Esophagus muscularis mucosa (tissue), 4 donors: Measurements from ENCODE around the gene CMBL. TPM values are rescaled to one million over a fixed set of nuclear protein-coding genes. Genes with fewer than 3 reads are reported as not detected.

Experiments
- DNase-seq: peaks from one replicate; pipeline ENCODE4 v3.0.0-alpha.2; 2017; ENCODE audit errors: extremely low spot score
- H3K27ac ChIP-seq, 4 donors: fragments of 200-600 bp; sonication (generic); replicated peaks in 1 of 4; 1 replicate in 3 of 4; 2 replicates in 1 of 4; pipeline ENCODE4 v1.5.1; 2016 to 2019; ENCODE audit warnings: mild to moderate bottlenecking in 1 of 4
- H3K27me3 ChIP-seq, 4 donors: fragments of 200-600 bp; sonication (generic); one replicate each; pipeline versions ENCODE4 v1.5.1 to v1.6.0; 2016 to 2019
- H3K36me3 ChIP-seq, 4 donors: fragments of 200-600 bp; sonication (generic); one replicate each; pipeline ENCODE4 v1.5.1; 2016 to 2019
- H3K4me1 ChIP-seq, 4 donors: fragments of 200-600 bp; sonication (generic); one replicate each; pipeline ENCODE4 v1.5.1; 2016 to 2019
- H3K4me3 ChIP-seq, 4 donors: fragments of 200-600 bp; sonication (generic); 1 replicate in 2 of 4; 2 replicates in 2 of 4; pipeline ENCODE4 v1.5.1; 2016 to 2019; ENCODE audit warnings: mild to moderate bottlenecking in 4 of 4, moderate library complexity in 1 of 4
- H3K9me3 ChIP-seq, 4 donors: fragments of 200-600 bp; sonication (generic); 1 replicate in 3 of 4; 2 replicates in 1 of 4; pipeline ENCODE4 v1.5.1; 2016 to 2019
- EP300 ChIP-seq: sonication (generic); formaldehyde crosslinking; IDR thresholded peaks from one replicate; pipeline ENCODE4 v1.6.1; 2017; ENCODE audit warnings: antibody characterized with exemption
- POLR2A ChIP-seq: fragments of 450-650 bp; IDR thresholded peaks from one replicate; pipeline ENCODE4 v1.6.1; 2017; ENCODE audit warnings: antibody characterized with exemption, moderate library complexity, mild to moderate bottlenecking, low read depth
- POLR2AphosphoS5 ChIP-seq, 2 donors: sonication (generic); formaldehyde crosslinking; IDR thresholded peaks; one replicate each; pipeline ENCODE4 v1.6.1; 2017; ENCODE audit warnings: antibody characterized with exemption in 2 of 2
- WGBS: methylation state at CpG from one replicate; pipeline ENCODE4 v1.1.5; 2018; 5-methylcytosine and 5-hydroxymethylcytosine counted together
- intact Hi-C: fragments of 100-400 bp; cut with DNase I; formaldehyde crosslinking; loops from one replicate; pipeline ENCODE4 v1.15.1; 2023
- total RNA-seq, 4 donors: library from RNA; depleted of rRNA; stranded (reverse); fragments of >200 nt; gene quantifications; one replicate each; pipeline versions ENCODE4 v1.1.0 to v1.2.1, GENCODE V29; 2016
- TF ChIP-seq, protein P1 (sequence below), 3 experiments: fragments of 200-600 bp in 2 of 3; fragments of 450-650 bp in 1 of 3; sonication (generic) in 2 of 3; IDR thresholded peaks; one replicate each; pipeline ENCODE4 v1.5.1; 2017 to 2019; ENCODE audit warnings: antibody characterized with exemption in 3 of 3, mild to moderate bottlenecking in 2 of 3, moderate library complexity in 1 of 3

CMBL gene
- total RNA-seq, result 1 to 10 TPM; 3.8 to 7.8 (median 5.1) TPM

DNA sequence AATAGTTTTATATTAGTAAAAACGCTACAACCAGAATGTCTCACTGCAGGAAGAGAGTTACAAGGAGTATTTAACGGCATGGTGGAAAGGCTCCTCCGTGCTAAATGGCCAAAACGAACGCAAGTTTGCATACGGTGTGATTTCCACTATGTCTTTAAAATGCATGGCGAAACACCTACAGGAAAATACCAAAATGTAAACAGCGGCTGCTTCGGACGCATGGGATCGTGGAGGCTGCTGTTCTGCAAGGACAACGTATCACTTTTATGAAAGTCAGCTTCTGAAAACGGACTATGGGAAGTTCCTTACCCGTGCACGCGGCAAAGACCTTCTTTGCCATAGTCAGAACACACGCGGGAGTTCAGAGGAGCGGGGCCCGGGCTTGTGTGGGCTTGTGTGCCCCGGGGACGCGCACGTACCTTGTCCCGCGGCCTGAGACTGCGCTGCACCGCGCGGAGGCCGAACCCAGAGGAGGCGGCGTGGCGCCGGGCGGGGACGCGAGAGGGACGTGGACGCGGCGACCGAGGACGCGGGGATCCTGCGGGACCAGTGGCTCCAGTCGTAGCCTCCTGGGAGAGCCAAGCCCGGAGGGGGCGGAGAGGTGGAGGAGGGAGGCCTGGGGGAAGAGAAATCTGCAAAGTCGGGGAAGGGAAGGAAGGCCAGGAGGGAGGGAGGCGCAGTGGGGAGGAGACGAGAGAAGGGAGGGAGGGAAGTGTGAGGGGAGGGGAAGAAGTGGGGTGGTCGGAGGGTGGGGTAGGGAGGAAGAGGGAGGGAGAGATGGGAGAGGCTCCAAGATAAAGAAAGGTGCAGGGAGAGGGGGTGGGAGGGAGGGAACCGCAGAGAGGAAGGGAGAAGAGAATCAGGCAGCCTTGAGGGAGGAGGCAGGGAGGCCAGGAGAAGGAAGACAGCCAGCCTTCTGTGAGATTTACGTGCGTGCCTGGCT is at the start of gene CMBL:
TSS of gene CMBL (minus strand) at position 697 of the 943 bp plus-strand sequence. CDS start 17,140 bp downstream, outside the sequence.
- H3K4me1 ChIP-seq, result peaks cover 8 to 24% (median 18%) of the 10 kb centered on the region in 4 donors
- no peak for DNase-seq
- H3K27me3 ChIP-seq, result no peaks in the 10 kb centered on the region
- TF ChIP-seq POLR2AphosphoS5 (IDR thresholded peaks at IDR 0.05) (no peak), EP300 (no peak), POLR2A (no peak)
- TF ChIP-seq, protein P1, sequence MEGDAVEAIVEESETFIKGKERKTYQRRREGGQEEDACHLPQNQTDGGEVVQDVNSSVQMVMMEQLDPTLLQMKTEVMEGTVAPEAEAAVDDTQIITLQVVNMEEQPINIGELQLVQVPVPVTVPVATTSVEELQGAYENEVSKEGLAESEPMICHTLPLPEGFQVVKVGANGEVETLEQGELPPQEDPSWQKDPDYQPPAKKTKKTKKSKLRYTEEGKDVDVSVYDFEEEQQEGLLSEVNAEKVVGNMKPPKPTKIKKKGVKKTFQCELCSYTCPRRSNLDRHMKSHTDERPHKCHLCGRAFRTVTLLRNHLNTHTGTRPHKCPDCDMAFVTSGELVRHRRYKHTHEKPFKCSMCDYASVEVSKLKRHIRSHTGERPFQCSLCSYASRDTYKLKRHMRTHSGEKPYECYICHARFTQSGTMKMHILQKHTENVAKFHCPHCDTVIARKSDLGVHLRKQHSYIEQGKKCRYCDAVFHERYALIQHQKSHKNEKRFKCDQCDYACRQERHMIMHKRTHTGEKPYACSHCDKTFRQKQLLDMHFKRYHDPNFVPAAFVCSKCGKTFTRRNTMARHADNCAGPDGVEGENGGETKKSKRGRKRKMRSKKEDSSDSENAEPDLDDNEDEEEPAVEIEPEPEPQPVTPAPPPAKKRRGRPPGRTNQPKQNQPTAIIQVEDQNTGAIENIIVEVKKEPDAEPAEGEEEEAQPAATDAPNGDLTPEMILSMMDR (IDR thresholded peaks at IDR 0.05), result no peak
- no peaks in the 10 kb centered on the region for H3K36me3 ChIP-seq
- H3K9me3 ChIP-seq, result no peaks in the 10 kb centered on the region
- intact Hi-C loops, result no loop called here
- peak within 1 kb of the TSS; percentile 60 to 80 (median 68) for H3K4me3 ChIP-seq
- 5% methylated on average over 32 of the region's 56 CpGs for WGBS
- peak within 1 kb of the TSS; percentile 76 to 84 (median 80) for H3K27ac ChIP-seq

DNA sequence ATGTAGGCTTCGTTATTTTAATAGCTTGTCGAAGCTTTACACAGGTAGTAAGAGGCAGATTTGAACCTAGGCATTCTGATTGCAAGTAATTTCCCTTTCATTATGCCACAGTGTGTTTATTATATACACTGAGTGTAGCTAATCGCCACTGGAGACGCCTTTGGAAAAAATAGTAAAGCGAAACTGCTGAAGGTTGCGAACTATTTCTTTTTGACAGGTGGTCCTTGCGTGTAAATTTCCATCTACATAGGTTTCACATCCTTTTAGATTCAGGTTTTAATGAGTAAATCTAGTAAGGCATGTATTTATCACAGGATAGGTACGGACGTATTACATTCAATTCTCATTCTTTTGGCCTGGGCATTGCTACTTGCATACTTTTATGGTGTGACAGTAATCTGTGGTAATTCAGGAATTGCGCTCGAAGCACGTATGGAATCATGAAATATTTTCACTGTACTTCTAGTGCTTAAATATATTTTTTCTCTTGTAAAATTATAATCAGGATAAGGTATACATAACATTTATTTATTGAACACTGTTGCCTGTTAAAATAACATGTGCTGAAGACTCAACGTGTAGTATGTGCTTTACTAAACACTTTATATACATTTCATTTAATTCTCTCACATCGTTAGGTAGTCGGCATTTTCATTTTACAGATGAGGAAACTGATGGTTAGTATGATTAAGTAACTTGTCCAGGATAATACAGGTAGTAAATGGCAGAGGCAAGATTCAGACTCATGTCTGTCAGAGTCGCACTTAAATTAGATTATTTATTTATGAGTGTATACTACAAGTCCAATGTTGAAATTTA is 47.6 kb upstream of the CMBL start:
- no peak for DNase-seq
- WGBS, result 43% methylated on average over 16 of the region's 16 CpGs
- TF ChIP-seq, protein P1 (IDR thresholded peaks at IDR 0.05), result no peak
- TF ChIP-seq POLR2A, result no peak
- TF ChIP-seq POLR2AphosphoS5 (IDR thresholded peaks at IDR 0.05), result no peak
- no peak for TF ChIP-seq EP300
- H3K4me3 ChIP-seq, result peak overlapping the region; percentile 83 to 97 (median 93)
- H3K27me3 ChIP-seq, result no peaks in the 10 kb centered on the region
- intact Hi-C loops, result loop anchor here (5.0 kb wide), 1 partner anchor 103 kb away; the partner anchor contains the start of gene CCT5
- H3K36me3 ChIP-seq, result no peaks in the 10 kb centered on the region
- H3K4me1 ChIP-seq, result peaks cover 30 to 59% (median 53%) of the 10 kb centered on the region in 4 donors
- H3K27ac ChIP-seq, result peak overlapping the region in 1 of 4 donors; percentile 97
- no peaks in the 10 kb centered on the region for H3K9me3 ChIP-seq

DNA sequence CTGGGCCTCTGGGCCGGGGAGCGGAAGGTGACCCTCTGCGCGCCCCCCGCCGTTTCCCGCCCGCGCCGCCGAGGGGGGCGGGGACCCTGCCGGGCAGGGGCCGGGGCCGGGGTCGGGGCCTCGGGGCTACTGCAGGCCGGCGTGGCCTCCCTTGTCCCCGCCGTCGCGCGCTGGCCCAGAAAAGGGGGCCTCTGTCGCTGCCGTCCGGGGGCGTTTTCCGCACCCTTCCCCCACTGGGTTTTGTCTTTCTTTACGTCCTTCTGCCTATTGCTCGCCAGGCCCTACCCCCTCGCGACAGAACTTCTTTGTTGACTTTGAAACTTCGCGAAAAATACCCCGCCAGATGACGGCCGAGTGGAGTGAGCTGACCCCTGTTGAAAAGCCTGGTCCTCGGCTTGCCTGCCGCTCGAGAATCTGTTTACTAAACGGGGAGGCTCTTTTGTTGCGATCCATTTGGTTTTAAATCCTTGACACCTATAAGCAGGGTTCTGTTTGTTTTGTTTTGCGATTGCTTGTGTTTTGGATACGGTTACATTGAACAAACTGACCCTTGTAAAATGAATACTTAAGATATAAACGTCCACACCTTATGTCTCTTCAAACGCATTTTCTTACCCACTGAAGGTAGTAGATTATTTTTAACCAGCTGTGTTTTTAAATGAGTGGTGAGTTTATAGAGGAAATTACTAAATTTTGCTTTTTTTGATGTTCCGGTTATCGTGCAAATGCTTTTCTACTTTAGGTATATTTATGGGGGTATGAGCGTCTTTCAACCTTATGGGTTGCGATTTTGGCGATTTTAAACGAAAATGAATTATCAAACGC is 46.6 kb upstream of the CMBL start:
- peaks cover 28 to 53% (median 49%) of the 10 kb centered on the region in 4 donors for H3K4me1 ChIP-seq
- TF ChIP-seq POLR2AphosphoS5 (IDR thresholded peaks at IDR 0.05), result peak in 1 of 2 donors; percentile 4
- no peak for TF ChIP-seq EP300
- peak overlapping the region; percentile 97 to 98 (median 98) for H3K27ac ChIP-seq
- DNase-seq, result no peak
- intact Hi-C loops, result loop anchor here (5.0 kb wide), 1 partner anchor 67 kb away; no protein-coding TSS in a partner anchor
- H3K36me3 ChIP-seq, result no peaks in the 10 kb centered on the region
- H3K9me3 ChIP-seq, result no peaks in the 10 kb centered on the region
- H3K27me3 ChIP-seq, result no peaks in the 10 kb centered on the region
- H3K4me3 ChIP-seq, result peak overlapping the region; percentile 83 to 97 (median 93)
- WGBS, result 2% methylated on average over 35 of the region's 54 CpGs

DNA sequence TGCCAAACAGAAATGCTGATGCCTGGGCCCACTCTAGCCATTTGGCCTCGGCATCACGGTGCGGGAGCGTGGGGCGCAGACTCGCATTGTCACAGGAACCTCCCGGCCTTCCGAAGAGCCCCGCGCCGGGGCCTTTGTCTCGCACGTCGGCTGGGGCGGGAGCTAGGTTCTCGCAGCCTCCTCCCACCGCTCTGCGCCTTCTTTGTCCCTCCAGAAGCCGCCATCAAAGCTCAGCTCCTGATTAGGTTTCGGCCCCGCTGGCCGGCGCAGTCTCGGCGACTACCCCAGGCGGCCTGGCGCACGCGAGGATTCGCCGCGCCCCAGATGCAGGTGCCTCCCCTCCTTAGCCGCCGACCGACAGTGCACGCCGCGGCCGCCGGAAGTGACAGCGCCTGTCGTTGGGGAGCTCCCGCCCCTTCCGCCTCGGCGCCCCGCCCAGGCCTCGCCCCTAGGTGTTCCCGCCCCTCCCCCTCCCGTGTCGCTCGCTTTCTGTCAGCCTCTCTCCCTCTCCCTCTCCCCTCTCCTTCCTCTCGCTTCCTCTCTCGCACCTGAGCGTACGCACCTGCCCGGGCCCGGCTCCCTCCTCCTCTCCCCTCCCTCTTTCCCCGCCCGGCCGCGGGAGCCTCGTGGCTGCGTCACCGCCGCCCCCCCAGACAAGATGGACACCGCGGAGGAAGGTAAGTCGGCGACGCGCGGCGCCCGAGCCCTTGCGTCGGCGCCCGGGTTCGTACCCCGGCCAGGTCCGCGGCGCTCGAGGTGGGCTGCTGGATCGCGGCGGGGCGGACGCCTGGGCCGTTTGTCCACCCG is 45.7 kb upstream of the CMBL start, which contains the start of gene MARCHF6:
TSS of gene MARCHF6 (plus strand) at position 455 of the 807 bp plus-strand sequence. CDS start at position 659, 204 bp downstream.
- intact Hi-C loops, result loop anchor here (5.0 kb wide), 1 partner anchor 66 kb away; no protein-coding TSS in a partner anchor
- no peaks in the 10 kb centered on the region for H3K27me3 ChIP-seq
- peak within 1 kb of the TSS; percentile 97 to 98 (median 98) for H3K27ac ChIP-seq
- peak within 1 kb of the TSS; percentile 83 to 97 (median 93) for H3K4me3 ChIP-seq
- peaks cover 28 to 53% (median 46%) of the 10 kb centered on the region in 4 donors for H3K4me1 ChIP-seq
- TF ChIP-seq EP300 (no peak), POLR2AphosphoS5 (IDR thresholded peaks at IDR 0.05) (peak; percentile 95 to 98), POLR2A (peak; percentile 84)
- 0% methylated on average over 61 of the region's 92 CpGs for WGBS
- no peaks in the 10 kb centered on the region for H3K36me3 ChIP-seq
- peak; percentile 98 for DNase-seq
- H3K9me3 ChIP-seq, result no peaks in the 10 kb centered on the region
